ENCODE measurements around the gene CWC27.

DNA sequence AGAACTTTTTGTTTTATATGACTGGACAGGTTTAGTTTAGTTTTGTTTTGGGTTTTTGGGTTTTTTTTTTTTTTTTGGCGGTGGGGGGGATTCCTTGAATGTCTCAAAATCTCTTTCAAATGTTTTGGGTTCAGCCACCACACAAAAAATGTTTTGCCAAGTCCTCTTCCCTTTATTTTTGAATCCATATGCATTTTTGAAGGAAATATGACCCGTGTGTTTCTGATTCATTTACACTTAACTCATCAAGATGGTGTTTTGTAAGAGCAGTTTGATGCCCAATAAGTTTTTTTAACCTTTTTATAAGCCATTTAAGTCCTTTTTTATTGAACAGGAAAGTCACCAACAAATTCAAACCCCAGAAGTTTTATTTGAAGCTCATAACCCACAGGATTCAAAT lies 209.8 kb downstream of the CWC27 start:
- TF ChIP-seq, protein P1, sequence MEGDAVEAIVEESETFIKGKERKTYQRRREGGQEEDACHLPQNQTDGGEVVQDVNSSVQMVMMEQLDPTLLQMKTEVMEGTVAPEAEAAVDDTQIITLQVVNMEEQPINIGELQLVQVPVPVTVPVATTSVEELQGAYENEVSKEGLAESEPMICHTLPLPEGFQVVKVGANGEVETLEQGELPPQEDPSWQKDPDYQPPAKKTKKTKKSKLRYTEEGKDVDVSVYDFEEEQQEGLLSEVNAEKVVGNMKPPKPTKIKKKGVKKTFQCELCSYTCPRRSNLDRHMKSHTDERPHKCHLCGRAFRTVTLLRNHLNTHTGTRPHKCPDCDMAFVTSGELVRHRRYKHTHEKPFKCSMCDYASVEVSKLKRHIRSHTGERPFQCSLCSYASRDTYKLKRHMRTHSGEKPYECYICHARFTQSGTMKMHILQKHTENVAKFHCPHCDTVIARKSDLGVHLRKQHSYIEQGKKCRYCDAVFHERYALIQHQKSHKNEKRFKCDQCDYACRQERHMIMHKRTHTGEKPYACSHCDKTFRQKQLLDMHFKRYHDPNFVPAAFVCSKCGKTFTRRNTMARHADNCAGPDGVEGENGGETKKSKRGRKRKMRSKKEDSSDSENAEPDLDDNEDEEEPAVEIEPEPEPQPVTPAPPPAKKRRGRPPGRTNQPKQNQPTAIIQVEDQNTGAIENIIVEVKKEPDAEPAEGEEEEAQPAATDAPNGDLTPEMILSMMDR (IDR thresholded peaks at IDR 0.05) = no peak
- TF ChIP-seq POLR2A (IDR thresholded peaks at IDR 0.05) (no peak), POLR2AphosphoS5 (IDR thresholded peaks at IDR 0.05) (no peak)
